Fibroblast of pulmonary artery (primary cell): ENCODE results near the gene CAMK2B.

Source experiments
- DNase-seq: peaks from one replicate; pipeline ENCODE4 v3.0.0-alpha.2; 2010; ENCODE audit warnings: low read depth
- H3K4me3 ChIP-seq: replicated peaks from 2 replicates; pipeline ENCODE4 v1.5.1; 2011; ENCODE audit warnings: low read depth, mild to moderate bottlenecking, control low read depth, low read length, moderate library complexity
- CTCF ChIP-seq: IDR thresholded peaks from 2 replicates; pipeline ENCODE4 v1.5.1; 2011; ENCODE audit warnings: mild to moderate bottlenecking, control low read depth, low read length, inconsistent platforms; ENCODE audit errors: missing control alignments

CAMK2B gene

GRCh38 chr7:44218418-44219201, 106.8 kb downstream of the CAMK2B start:
- peak; percentile 25 for DNase-seq
- H3K4me3 ChIP-seq = no peak overlapping the region
- no peak for TF ChIP-seq CTCF

GRCh38 chr7:44217852-44218402, 107.5 kb downstream of the CAMK2B start:
- no peak overlapping the region for H3K4me3 ChIP-seq
- DNase-seq = no peak
- no peak for TF ChIP-seq CTCF

GRCh38 chr7:44217223-44217714, 108.1 kb downstream of the CAMK2B start:
- no peak overlapping the region for H3K4me3 ChIP-seq
- no peak for DNase-seq
- TF ChIP-seq CTCF = no peak

GRCh38 chr7:44216521-44217222, 108.7 kb downstream of the CAMK2B start:
- no peak for TF ChIP-seq CTCF
- DNase-seq = no peak
- no peak overlapping the region for H3K4me3 ChIP-seq

- no peak for TF ChIP-seq CTCF
- DNase-seq = no peak
- H3K4me3 ChIP-seq = no peak overlapping the region
Measured at GRCh38 chr7:44216019-44216418, 109.4 kb downstream of the CAMK2B start.

GRCh38 chr7:44215531-44215930, 109.9 kb downstream of the CAMK2B start:
- H3K4me3 ChIP-seq = no peak overlapping the region
- DNase-seq = no peak
- TF ChIP-seq CTCF = no peak
